SK-N-MC (cell line): ENCODE measurements around the gene MAEA.

ENCODE experiments used
- EZH2 ChIP-seq: fragments of 200-600 bp; sonication (generic); IDR thresholded peaks from one replicate; pipeline ENCODE4 v1.6.1; 2017; ENCODE audit warnings: antibody characterized with exemption
- FOXP2 ChIP-seq: optimal IDR thresholded peaks from 2 replicates; pipeline ENCODE3; 2011; ENCODE audit warnings: mild to moderate bottlenecking, moderate library complexity; ENCODE audit not compliant: insufficient read depth; ENCODE audit errors: extremely low read length, control extremely low read depth
- POLR2AphosphoS5 ChIP-seq: IDR thresholded peaks from 2 replicates; pipeline ENCODE4 v1.6.1; 2012; ENCODE audit warnings: mild to moderate bottlenecking, low read depth, low read length, borderline replicate concordance

- TF ChIP-seq POLR2AphosphoS5 (no peak), EZH2 (no peak), FOXP2 (no peak)
Observed at GRCh38 chr4:1300466-1301455, 11.1 kb downstream of the MAEA start.
